Measurements from ENCODE around the gene C11orf54.
"Not testable (repeated sequence)": the region's sequence is repeated elsewhere in the genome, so short reads cannot be mapped to it uniquely, and the experiment has no call there.

The C11orf54 gene

GRCh38 chr11:93757301-93757700 lies 15.8 kb downstream of the C11orf54 start:
- POLR2A ChIA-PET (ENCODE audit: low non-redundant PET) = no interaction called here
- DNase-seq (ENCODE audit: low spot score) = no peak
- TF ChIP-seq CTCF (conservative IDR thresholded peaks at IDR 0.05; ENCODE audit: low read depth) = no peak
- H3K27ac ChIP-seq = no peak overlapping the region
- CTCF ChIA-PET = no interaction called here

DNA sequence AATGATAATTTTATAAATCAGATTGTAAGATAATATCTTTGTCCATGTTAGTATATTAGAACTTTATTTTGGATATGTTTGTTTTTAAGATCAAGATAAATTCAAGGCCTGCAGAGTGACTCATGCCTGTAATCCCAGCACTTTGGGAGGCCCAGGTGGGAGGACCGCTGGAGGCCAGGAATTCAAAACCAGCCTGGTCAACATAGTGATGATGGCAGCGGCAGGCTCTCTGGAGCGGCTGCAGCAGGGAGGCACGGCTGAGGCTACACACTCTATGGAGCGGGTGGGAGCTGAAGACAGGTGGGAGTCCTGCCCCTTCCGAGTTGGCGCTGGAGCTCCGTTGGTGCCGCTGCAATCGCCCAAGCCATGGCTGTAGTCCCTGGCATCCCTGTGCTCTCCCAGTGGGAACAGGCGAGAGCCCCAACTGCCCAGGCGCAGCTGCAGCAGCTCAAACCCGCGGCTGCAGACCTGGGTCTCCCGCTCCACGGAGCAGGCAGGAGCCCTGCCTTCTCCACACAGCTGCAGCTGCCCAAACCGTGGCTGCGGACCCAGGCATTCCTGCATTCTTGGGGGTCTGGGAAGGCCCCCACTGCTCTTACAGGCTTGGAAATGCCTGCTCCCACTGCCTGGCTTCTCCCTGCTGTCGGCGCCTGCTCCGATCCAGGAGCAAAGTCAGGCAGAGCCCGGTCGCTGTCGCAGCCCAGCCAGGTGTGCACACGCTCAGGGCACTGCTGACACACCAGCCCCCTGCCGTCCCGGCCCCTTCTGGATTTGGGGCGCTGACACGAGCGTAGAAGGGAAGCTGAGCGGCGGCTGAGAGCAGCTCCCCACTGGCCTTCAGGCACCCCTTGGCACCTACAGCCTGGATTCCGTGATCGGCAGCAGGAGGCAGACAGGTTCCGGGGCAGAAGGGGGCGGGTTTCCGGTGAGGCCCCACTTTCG lies 16.7 kb downstream of the C11orf54 start:
- DNase-seq (ENCODE audit: low spot score) = no peak
- no peak overlapping the region for H3K27ac ChIP-seq
- POLR2A ChIA-PET (ENCODE audit: low non-redundant PET) = no interaction called here
- no peak for TF ChIP-seq CTCF (conservative IDR thresholded peaks at IDR 0.05; ENCODE audit: low read depth)
- CTCF ChIA-PET = no interaction called here

DNA sequence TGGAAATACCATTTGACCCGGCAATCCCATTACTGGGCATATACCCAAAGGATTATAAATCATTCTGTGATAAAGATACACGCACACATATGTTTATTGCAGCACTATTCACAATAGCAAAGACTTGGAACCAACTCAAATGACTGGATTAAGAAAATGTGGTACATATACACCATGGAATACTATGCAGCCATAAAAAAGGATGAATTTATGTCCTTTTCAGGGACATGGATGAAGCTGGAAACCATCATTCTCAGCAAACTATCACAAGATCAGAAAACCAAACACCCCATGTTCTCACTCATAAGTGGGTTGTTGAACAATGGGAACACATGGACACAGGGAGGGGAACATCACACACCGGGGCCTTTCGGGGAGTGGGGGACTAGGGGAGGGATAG lies 17.7 kb downstream of the C11orf54 start:
- CTCF ChIA-PET; DNase-seq (ENCODE audit: low spot score); POLR2A ChIA-PET (ENCODE audit: low non-redundant PET); H3K27ac ChIP-seq: not testable (repeated sequence)

GRCh38 chr11:93761910-93762309 lies 20.4 kb downstream of the C11orf54 start:
- DNase-seq (ENCODE audit: low spot score) = no peak
- CTCF ChIA-PET = no interaction called here
- TF ChIP-seq CTCF (conservative IDR thresholded peaks at IDR 0.05; ENCODE audit: low read depth) = no peak
- POLR2A ChIA-PET (ENCODE audit: low non-redundant PET) = no interaction called here
- H3K27ac ChIP-seq = no peak overlapping the region

- DNase-seq (ENCODE audit: low spot score) = no peak
- no peak overlapping the region for H3K27ac ChIP-seq
- CTCF ChIA-PET = no interaction called here
- POLR2A ChIA-PET (ENCODE audit: low non-redundant PET) = no interaction called here
- TF ChIP-seq CTCF (conservative IDR thresholded peaks at IDR 0.05; ENCODE audit: low read depth) = no peak
Observed at GRCh38 chr11:93765551-93765950, 24.1 kb downstream of the C11orf54 start.

DNA sequence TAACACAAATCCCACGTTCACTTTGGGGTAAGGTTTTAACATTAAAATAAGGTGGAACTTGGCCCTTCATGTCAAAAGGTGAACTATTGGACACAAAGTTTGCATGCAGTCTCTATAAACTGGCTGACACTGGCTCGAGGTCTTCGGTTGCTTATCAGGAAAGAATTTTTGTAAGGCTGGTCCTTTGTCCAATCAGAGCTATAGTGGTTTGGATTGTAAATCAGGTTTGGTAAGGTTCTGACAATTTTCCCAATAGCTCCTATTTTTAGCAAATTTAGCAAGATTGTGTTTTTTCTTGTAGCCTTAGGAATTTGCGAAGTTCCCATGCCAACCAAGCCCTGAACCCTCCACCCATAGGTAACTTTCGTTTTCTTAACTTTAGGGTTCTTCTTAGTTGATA lies 25.0 kb downstream of the C11orf54 start:
- TF ChIP-seq CTCF (conservative IDR thresholded peaks at IDR 0.05; ENCODE audit: low read depth) = no peak
- ChIA-PET CTCF (no interaction called here), POLR2A (ENCODE audit: low non-redundant PET) (no interaction called here)
- no peak overlapping the region for H3K27ac ChIP-seq
- DNase-seq (ENCODE audit: low spot score) = no peak

DNA sequence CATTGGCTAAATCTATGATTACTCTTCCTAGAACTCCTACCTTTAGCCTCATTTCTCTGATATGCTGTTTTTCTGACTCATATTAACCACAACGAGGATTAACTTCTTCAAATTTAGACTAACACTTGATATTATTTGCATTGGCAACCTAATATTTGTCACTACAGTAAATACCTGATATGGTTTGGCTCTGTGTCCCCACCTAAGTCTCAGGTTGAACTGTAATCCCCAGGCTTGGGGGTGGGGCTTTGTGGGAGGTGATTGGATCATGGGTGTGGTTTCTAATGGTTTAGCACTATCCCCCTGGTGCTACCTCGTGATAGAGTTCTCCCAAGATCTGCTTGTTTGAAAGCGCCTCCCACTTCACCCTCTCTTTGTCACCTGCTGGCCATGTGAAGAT lies 25.5 kb downstream of the C11orf54 start:
- POLR2A ChIA-PET (ENCODE audit: low non-redundant PET) = no interaction called here
- no peak overlapping the region for H3K27ac ChIP-seq
- no peak for DNase-seq (ENCODE audit: low spot score)
- no peak for TF ChIP-seq CTCF (conservative IDR thresholded peaks at IDR 0.05; ENCODE audit: low read depth)
- CTCF ChIA-PET = no interaction called here
